Kidney epithelial cell (primary cell): ENCODE results near the gene DPY19L3. TPM values are rescaled to one million over a fixed set of nuclear protein-coding genes. Genes with fewer than 3 reads are reported as not detected.
"Not testable (repeated sequence)": the region's sequence is repeated elsewhere in the genome, so short reads cannot be mapped to it uniquely, and the experiment has no call there.

Experiments
- DNase-seq: peaks from one replicate; pipeline ENCODE4 v3.0.0-alpha.2; 2010; ENCODE audit warnings: low read depth
- H3K27me3 ChIP-seq: 2 replicates; pipeline ENCODE4 v1.6.0; 2011; ENCODE audit warnings: low read length; ENCODE audit not compliant: control insufficient read depth, insufficient read depth
- H3K36me3 ChIP-seq: 2 replicates; pipeline ENCODE4 v1.5.1; 2011; ENCODE audit warnings: low read length; ENCODE audit not compliant: control insufficient read depth, insufficient read depth
- H3K4me3 ChIP-seq: 2 replicates; pipeline ENCODE4 v1.5.1; 2011; ENCODE audit warnings: low read depth, mild to moderate bottlenecking, control low read depth, low read length
- total RNA-seq: library from RNA; depleted of rRNA; stranded (reverse); fragments of >200 nt; gene quantifications from 2 replicates; pipeline ENCODE4 v1.2.3, GENCODE V29; 2015
- TF ChIP-seq, protein P1 (sequence below): IDR thresholded peaks from 2 replicates; pipeline ENCODE4 v1.5.1; 2011; ENCODE audit warnings: mild to moderate bottlenecking, moderate library complexity, low read length, control low read depth, inconsistent platforms; ENCODE audit not compliant: insufficient read depth, poor library complexity, severe bottlenecking

The DPY19L3 gene
- total RNA-seq, 1 donor from 2014 or later, result 25.0 TPM

DNA sequence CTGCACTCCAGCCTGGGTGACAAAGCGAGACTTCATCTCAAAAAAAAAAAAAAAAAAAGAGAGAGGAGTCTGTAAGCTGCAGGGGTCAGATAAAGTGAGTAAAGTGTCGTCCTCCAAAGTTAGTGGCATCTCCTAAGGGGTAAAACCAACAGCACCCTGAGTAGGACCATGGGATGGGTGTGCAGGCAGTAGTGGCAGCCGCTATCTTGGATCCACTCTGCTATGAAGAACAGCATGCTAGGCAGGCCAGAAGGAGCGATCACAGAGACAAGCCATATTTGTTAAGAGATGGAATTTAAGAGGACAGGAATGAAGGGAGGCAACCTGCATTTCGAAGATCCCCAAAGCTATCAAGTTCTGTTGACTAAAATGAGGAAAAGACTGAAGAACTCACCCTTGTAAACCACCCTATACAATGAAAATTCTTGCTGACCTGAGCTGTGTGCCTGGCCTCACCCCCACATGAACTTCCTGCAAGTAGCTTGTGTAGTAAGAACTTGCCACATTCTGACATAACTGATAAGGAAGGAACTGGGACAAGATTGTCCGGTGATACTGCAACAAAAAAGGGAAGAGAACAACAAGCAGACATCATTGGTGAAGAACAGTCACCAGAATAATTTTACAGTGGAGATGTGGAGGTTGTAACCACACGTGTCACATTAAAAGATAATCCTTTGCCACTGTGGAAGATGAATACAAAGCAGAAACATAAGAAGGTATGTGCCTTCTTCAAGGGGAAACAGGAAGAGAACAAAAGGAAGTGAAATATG is 16.2 kb downstream of the DPY19L3 start:
- no peak for DNase-seq
- Histone ChIP-seq H3K36me3 (no peaks in the 10 kb centered on the region), H3K27me3 (no peaks in the 10 kb centered on the region), H3K4me3 (no peak overlapping the region)
- TF ChIP-seq, protein P1, sequence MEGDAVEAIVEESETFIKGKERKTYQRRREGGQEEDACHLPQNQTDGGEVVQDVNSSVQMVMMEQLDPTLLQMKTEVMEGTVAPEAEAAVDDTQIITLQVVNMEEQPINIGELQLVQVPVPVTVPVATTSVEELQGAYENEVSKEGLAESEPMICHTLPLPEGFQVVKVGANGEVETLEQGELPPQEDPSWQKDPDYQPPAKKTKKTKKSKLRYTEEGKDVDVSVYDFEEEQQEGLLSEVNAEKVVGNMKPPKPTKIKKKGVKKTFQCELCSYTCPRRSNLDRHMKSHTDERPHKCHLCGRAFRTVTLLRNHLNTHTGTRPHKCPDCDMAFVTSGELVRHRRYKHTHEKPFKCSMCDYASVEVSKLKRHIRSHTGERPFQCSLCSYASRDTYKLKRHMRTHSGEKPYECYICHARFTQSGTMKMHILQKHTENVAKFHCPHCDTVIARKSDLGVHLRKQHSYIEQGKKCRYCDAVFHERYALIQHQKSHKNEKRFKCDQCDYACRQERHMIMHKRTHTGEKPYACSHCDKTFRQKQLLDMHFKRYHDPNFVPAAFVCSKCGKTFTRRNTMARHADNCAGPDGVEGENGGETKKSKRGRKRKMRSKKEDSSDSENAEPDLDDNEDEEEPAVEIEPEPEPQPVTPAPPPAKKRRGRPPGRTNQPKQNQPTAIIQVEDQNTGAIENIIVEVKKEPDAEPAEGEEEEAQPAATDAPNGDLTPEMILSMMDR, result no peak

DNA sequence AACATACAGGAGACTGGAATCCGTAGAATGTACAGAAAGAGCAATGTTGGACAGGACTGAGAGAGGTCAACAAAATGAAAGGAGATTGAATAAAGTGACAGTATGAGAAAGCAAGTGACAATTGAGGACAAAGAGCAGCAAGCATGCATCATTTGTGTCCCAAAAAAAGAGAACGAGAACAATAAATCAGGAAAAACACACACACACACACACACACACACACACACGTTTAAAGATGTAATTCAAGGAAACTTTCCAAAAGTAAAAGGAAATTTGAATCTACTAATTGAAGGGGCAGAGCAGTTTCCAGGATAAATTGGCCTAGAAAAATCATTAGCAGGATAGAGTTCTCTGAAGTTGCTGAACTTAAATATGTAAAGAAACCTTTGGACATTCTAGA is 16.9 kb downstream of the DPY19L3 start:
- H3K27me3 ChIP-seq, result no peaks in the 10 kb centered on the region
- DNase-seq, result no peak
- TF ChIP-seq, protein P1, result no peak
- H3K4me3 ChIP-seq, result no peak overlapping the region
- no peaks in the 10 kb centered on the region for H3K36me3 ChIP-seq

DNA sequence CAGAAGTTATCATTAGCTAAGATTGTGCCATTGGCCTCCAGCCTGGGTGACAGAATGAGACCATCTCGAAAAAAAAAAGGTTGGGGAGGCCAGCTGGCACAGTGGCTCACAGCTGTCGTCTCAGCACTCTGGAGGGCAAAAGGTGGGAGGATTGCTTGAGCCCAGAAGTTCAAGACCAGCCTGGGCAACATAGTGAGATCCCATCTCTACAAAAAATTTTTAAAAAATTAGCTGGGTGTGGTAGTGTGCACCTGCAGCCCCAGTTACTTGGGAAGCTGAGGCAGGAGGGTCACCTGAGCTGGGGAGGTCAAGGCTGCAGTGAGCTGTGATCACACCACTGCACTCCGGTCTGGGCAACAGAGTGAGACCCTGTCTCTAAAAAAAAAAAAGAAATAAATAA is 18.4 kb downstream of the DPY19L3 start:
- H3K27me3 ChIP-seq, DNase-seq, H3K4me3 ChIP-seq, H3K36me3 ChIP-seq: not testable (repeated sequence)

DNA sequence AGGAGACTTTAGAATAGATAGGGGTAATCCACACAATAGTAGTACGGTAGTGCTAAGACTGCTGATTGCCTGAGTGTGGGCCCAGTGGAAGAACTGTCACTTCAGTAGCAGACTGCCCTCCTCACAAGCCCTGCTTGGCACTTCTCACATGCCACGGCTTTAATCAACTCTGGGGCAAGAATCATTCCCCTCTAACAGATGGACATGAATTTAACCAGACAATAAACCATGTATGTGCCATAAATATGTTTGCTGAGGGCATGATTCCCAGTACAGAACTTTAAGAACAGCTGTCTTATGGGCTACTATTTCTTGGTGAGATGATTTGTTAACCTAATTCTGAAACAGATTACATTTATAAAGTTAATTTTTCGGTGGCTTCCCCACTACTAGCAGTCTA is 22.0 kb downstream of the DPY19L3 start:
- no peaks in the 10 kb centered on the region for H3K36me3 ChIP-seq
- no peak overlapping the region for H3K4me3 ChIP-seq
- TF ChIP-seq, protein P1, result no peak
- no peak for DNase-seq
- H3K27me3 ChIP-seq, result no peaks in the 10 kb centered on the region

DNA sequence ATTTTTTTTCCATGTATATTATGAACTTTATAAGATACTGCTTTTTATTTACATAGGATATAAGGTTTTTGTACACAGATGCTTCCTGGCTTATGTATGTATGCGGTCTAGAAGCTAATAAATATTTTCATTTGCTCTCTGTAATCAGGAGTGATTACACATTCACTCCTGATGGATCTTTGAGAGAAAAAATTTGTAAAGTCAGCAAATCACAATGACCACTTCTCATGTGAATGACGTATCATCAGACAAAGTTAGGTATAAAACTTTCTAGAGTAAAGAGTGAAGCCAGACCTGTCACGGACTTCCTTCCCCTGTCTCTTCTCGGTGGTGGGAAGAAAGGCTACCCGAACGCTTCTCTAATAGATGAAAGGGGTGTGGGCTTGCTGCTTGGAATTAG is 31.1 kb downstream of the DPY19L3 start:
- Histone ChIP-seq H3K36me3 (no peaks in the 10 kb centered on the region), H3K4me3 (no peak overlapping the region), H3K27me3 (no peaks in the 10 kb centered on the region)
- no peak for DNase-seq
- TF ChIP-seq, protein P1, result no peak

DNA sequence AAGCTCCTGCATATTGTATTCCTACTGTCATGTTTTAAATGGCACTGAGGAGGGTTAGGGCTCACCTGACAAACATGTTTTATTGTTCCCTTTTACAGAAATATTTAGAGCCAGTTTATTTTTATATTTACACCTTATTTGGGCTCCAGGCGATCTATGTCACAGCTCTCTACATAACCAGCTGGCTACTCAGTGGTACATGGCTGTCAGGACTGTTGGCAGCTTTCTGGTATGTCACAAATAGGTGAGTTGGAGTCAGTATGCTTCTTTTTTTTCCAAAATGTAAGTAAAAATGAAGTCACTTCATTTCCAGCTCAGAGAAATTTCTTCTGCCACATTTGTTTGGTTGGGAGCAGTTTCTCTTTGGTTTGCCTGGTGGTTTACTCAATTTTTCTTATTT is 31.5 kb downstream of the DPY19L3 start:
- TF ChIP-seq, protein P1, result no peak

More for the DNA sequence above, 31.5 kb downstream of the DPY19L3 start:
- DNase-seq, result no peak
- Histone ChIP-seq H3K4me3 (no peak overlapping the region), H3K36me3 (no peaks in the 10 kb centered on the region), H3K27me3 (no peaks in the 10 kb centered on the region)
